K562 (cell line): ENCODE measurements around the gene APOM. TPM values are rescaled to one million over a fixed set of nuclear protein-coding genes. Genes with fewer than 3 reads are reported as not detected.

ENCODE experiments used
- AFF4 ChIP-seq: sonication (generic); formaldehyde crosslinking; IDR thresholded peaks from 2 replicates; pipeline ENCODE4 v1.8.0; 2023; ENCODE audit warnings: mild to moderate bottlenecking, missing genetic modification reagents
- CHCHD3 ChIP-seq: fragments of 250-450 bp; sonication (Bioruptor Pico); IDR thresholded peaks from 2 replicates; pipeline ENCODE4 v2.1.2; 2022; ENCODE audit warnings: mild to moderate bottlenecking
- E2F6 ChIP-seq, 2 experiments: IDR thresholded peaks; 2 replicates each; pipeline ENCODE4 v1.6.1; 2011; ENCODE audit warnings: borderline replicate concordance in 1 of 2, control low read depth in 1 of 2, low read depth in 1 of 2, low read length in 1 of 2, mild to moderate bottlenecking in 1 of 2, mixed read lengths in 1 of 2, moderate library complexity in 1 of 2; ENCODE audit not compliant: insufficient read depth in 1 of 2, insufficient read length in 1 of 2, poor library complexity in 1 of 2, severe bottlenecking in 1 of 2; ENCODE audit errors: extremely low read depth in 1 of 2
- GATAD2A ChIP-seq: fragments of 450-650 bp; IDR thresholded peaks from 2 replicates; pipeline ENCODE4 v1.6.1; 2017
- HES1 ChIP-seq: fragments of 450-650 bp; IDR thresholded peaks from 2 replicates; pipeline ENCODE4 v1.6.1; 2016; ENCODE audit warnings: low read depth, mild to moderate bottlenecking, moderate library complexity
- MEIS2 ChIP-seq: fragments of 450-650 bp; IDR thresholded peaks from 2 replicates; pipeline ENCODE4 v1.6.1; 2014; ENCODE audit warnings: mild to moderate bottlenecking; ENCODE audit not compliant: partially characterized antibody
- NONO ChIP-seq, 2 experiments: fragments of 200-400 bp in 1 of 2; fragments of 450-650 bp in 1 of 2; formaldehyde crosslinking in 1 of 2; IDR thresholded peaks; 2 replicates each; pipeline ENCODE4 v1.6.1; 2017; ENCODE audit warnings: low read depth in 2 of 2, mild to moderate bottlenecking in 2 of 2, moderate library complexity in 2 of 2, low read length in 1 of 2
- NR4A1 ChIP-seq, 2 experiments: fragments of 250-450 bp in 1 of 2; fragments of 450-650 bp in 1 of 2; sonication (Bioruptor Pico) in 1 of 2; IDR thresholded peaks; 2 replicates each; pipeline versions ENCODE4 v1.4.0 to v1.6.1; 2016 to 2020; ENCODE audit warnings: mild to moderate bottlenecking in 2 of 2, missing compliant biosample characterization in 1 of 2, missing genetic modification characterization in 1 of 2, moderate library complexity in 1 of 2
- PTRF ChIP-seq: fragments of 450-650 bp; IDR thresholded peaks from 2 replicates; pipeline ENCODE4 v1.6.1; 2016; ENCODE audit warnings: mild to moderate bottlenecking, missing genetic modification characterization, missing compliant biosample characterization
- RB1 ChIP-seq: fragments of 450-650 bp; IDR thresholded peaks from 2 replicates; pipeline ENCODE4 v1.6.1; 2017; ENCODE audit warnings: low read depth, mild to moderate bottlenecking
- SPI1 ChIP-seq: IDR thresholded peaks from 2 replicates; pipeline ENCODE4 v1.6.1; 2011; ENCODE audit warnings: low read depth, low read length, control low read depth, borderline replicate concordance
- TFAM ChIP-seq: fragments of 250-450 bp; sonication (Bioruptor Pico); conservative IDR thresholded peaks from 2 replicates; pipeline ENCODE4 v1.5.0; 2021; ENCODE audit warnings: mild to moderate bottlenecking, moderate library complexity
- TSC22D4 ChIP-seq: fragments of 450-650 bp; IDR thresholded peaks from 2 replicates; pipeline ENCODE4 v1.6.1; 2016; ENCODE audit warnings: missing genetic modification characterization, missing biosample characterization, control low read depth
- TSHZ1 ChIP-seq: fragments of 250-450 bp; sonication (Bioruptor Pico); IDR thresholded peaks from 2 replicates; pipeline ENCODE4 v1.4.0; 2020; ENCODE audit warnings: mild to moderate bottlenecking, moderate library complexity
- ZBTB7A ChIP-seq: IDR thresholded peaks from 2 replicates; pipeline ENCODE4 v1.6.1; 2011; ENCODE audit warnings: low read depth, mild to moderate bottlenecking, low read length, moderate library complexity, borderline replicate concordance; ENCODE audit not compliant: control insufficient read depth
- ZC3H11A ChIP-seq: IDR thresholded peaks from 2 replicates; pipeline ENCODE4 v1.6.1; 2012; ENCODE audit warnings: low read depth, low read length, improper control_type of control experiment
- ZNF696 ChIP-seq: fragments of 250-450 bp; sonication (Bioruptor Pico); conservative IDR thresholded peaks from 2 replicates; pipeline ENCODE4 v1.4.0; 2020; ENCODE audit warnings: mild to moderate bottlenecking, moderate library complexity
- ZNF830 ChIP-seq: fragments of 250-450 bp; sonication (Bioruptor Pico); IDR thresholded peaks from 2 replicates; pipeline ENCODE4 v1.5.0; 2021; ENCODE audit warnings: mild to moderate bottlenecking
- polyA plus RNA-seq, 8 experiments: library from polyadenylated mRNA; depleted of rRNA in 4 of 8; stranded (reverse) in 5 of 8; unstranded in 3 of 8; fragments of >200 nt; fragmentation: Nextera tagmentation in 2 of 8; fragmentation: Illumina TruSeq in 1 of 8; extraction: Ambion mirVana in 2 of 8; extraction: Trizol in 1 of 8; gene quantifications; 2 replicates each; pipeline versions ENCODE4 v1.2.1 to v1.2.3, GENCODE V29; 2011 to 2014; ENCODE audit warnings: inconsistent platforms in 1 of 8, missing spikeins in 1 of 8
- total RNA-seq, 7 experiments: library from RNA; depleted of rRNA in 6 of 7; stranded (reverse); fragments of >200 nt in 6 of 7; fragmentation: Illumina TruSeq in 2 of 7; extraction: Trizol in 2 of 7; gene quantifications; 2 replicates each; pipeline versions ENCODE4 v1.2.1 to v1.2.3, GENCODE V29; 2011 to 2021; ENCODE audit warnings: low replicate concordance in 1 of 7

APOM gene
- total and polyA plus RNA-seq, 9 of the 15 experiments (the other 6 are each of a cell fraction or from before 2014, with no cell fraction given), result 5.7 to 24.3 (median 10.4) TPM

- 0 out of 2 replicates have a peak, but pooled peaks have one; percentile 4 for TF ChIP-seq AFF4 (CRISPR knock-in tag)
- TF ChIP-seq CHCHD3 (CRISPR knock-in tag), result no peak
- no peak for TF ChIP-seq MEIS2
- no peak for TF ChIP-seq TFAM (CRISPR knock-in tag)
- peak; percentile 84; the same call in 1 of the 2 replicates for TF ChIP-seq NR4A1 (CRISPR knock-in tag; IDR thresholded peaks at IDR 0.05)
- 0 out of 2 replicates have a peak, but pooled peaks have one; percentile 50 for TF ChIP-seq NR4A1 (tag; IDR thresholded peaks at IDR 0.05)
- no peak for TF ChIP-seq ZNF830 (CRISPR knock-in tag)
- no peak for TF ChIP-seq E2F6 (IDR thresholded peaks at IDR 0.05; ENCODE audit: borderline replicate concordance in 1 of 2, extremely low read depth in 1 of 2, insufficient read depth in 1 of 2, insufficient read length in 1 of 2, low read depth in 1 of 2, low read length in 1 of 2, poor library complexity in 1 of 2, severe bottlenecking in 1 of 2)
- TF ChIP-seq SPI1, result peak; percentile 92
- TF ChIP-seq ZNF696 (CRISPR knock-in tag), result no peak
- TF ChIP-seq ZC3H11A, result no peak
- TF ChIP-seq TSHZ1, result no peak
- TF ChIP-seq RB1, result no peak
- no peak for TF ChIP-seq TSC22D4 (tag)
- no peak for TF ChIP-seq PTRF
- no peak for TF ChIP-seq NONO (IDR thresholded peaks at IDR 0.05; ENCODE audit: low read depth in 2 of 2, low read length in 1 of 2)
- no peak for TF ChIP-seq GATAD2A
- TF ChIP-seq ZBTB7A, result peak; percentile 9; the same call in 1 of the 2 replicates
- TF ChIP-seq HES1, result 0 out of 2 replicates have a peak, but pooled peaks have one; percentile 31
Observed at GRCh38 chr6:31659649-31660380, 4.1 kb downstream of the APOM start (continued).
